Vagina (tissue), 2 donors: ENCODE results near the gene NOTCH1. TPM values are rescaled to one million over a fixed set of nuclear protein-coding genes. Genes with fewer than 3 reads are reported as not detected.

ENCODE experiments used
- DNase-seq, 2 donors: peaks; one replicate each; pipeline ENCODE4 v3.0.0-alpha.2; 2017; ENCODE audit errors: extremely low spot score in 2 of 2
- H3K27ac ChIP-seq: fragments of 200-600 bp; sonication (generic); one replicate; pipeline ENCODE4 v1.5.1; 2019
- H3K27me3 ChIP-seq: fragments of 200-600 bp; sonication (generic); one replicate; pipeline ENCODE4 v1.5.1; 2019
- H3K36me3 ChIP-seq, 2 donors: fragments of 200-600 bp; sonication (generic); one replicate each; pipeline ENCODE4 v1.5.1; 2017 to 2019
- H3K4me1 ChIP-seq: fragments of 200-600 bp; sonication (generic); one replicate; pipeline ENCODE4 v1.5.1; 2019
- H3K4me3 ChIP-seq, 2 donors: fragments of 200-600 bp; sonication (generic); 1 replicate in 1 of 2; 2 replicates in 1 of 2; pipeline ENCODE4 v1.5.1; 2016 to 2019
- H3K9me3 ChIP-seq: fragments of 200-600 bp; sonication (generic); one replicate; pipeline ENCODE4 v1.5.1; 2019
- POLR2A ChIP-seq, 2 donors: fragments of 450-650 bp; IDR thresholded peaks; one replicate each; pipeline ENCODE4 v1.6.1; 2017; ENCODE audit warnings: antibody characterized with exemption in 2 of 2, mild to moderate bottlenecking in 2 of 2, moderate library complexity in 2 of 2
- POLR2AphosphoS5 ChIP-seq, 2 donors: sonication (generic); formaldehyde crosslinking; IDR thresholded peaks; one replicate each; pipeline ENCODE4 v1.9.0; 2017; ENCODE audit warnings: antibody characterized with exemption in 2 of 2, mild to moderate bottlenecking in 2 of 2, low read depth in 1 of 2; ENCODE audit not compliant: insufficient read depth in 1 of 2
- intact Hi-C: fragments of 100-400 bp; cut with DNase I; formaldehyde crosslinking; loops from one replicate; pipeline ENCODE4 v1.15.1; 2023
- total RNA-seq: library from RNA; depleted of rRNA; stranded (reverse); fragments of >200 nt; gene quantifications from one replicate; pipeline ENCODE4 v1.2.3, GENCODE V29; 2016
- TF ChIP-seq, protein P1 (sequence below), 3 experiments: fragments of 450-650 bp in 2 of 3; fragments of 200-600 bp in 1 of 3; sonication (generic) in 1 of 3; IDR thresholded peaks; one replicate each; pipeline ENCODE4 v1.5.1; 2017 to 2019; ENCODE audit warnings: antibody characterized with exemption in 3 of 3, mild to moderate bottlenecking in 2 of 3, moderate library complexity in 2 of 3

NOTCH1 gene
- total RNA-seq, 1 donor from 2014 or later = 67.0 TPM

DNA sequence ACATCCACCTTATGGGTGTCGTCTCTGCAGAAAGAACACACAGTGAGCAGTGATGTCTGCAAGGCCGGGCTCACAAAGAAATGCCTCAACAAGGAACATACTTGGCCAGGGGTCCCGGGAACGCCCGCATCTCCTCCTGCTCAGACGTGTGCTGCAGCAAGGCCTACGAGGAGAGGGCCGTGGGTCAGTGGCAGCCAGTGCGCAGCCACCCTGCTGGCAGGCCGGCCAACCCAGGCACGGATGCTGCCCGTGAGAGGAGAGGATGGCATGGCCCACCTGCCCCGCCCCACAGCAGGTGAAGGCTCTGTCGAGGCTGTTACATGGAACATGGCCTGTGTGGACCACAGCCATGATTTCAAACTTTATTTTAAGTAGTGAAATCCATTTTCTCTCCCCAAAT, 82.3 kb downstream of the NOTCH1 start:
- no peak for TF ChIP-seq POLR2A (IDR thresholded peaks at IDR 0.05)
- TF ChIP-seq, protein P1, sequence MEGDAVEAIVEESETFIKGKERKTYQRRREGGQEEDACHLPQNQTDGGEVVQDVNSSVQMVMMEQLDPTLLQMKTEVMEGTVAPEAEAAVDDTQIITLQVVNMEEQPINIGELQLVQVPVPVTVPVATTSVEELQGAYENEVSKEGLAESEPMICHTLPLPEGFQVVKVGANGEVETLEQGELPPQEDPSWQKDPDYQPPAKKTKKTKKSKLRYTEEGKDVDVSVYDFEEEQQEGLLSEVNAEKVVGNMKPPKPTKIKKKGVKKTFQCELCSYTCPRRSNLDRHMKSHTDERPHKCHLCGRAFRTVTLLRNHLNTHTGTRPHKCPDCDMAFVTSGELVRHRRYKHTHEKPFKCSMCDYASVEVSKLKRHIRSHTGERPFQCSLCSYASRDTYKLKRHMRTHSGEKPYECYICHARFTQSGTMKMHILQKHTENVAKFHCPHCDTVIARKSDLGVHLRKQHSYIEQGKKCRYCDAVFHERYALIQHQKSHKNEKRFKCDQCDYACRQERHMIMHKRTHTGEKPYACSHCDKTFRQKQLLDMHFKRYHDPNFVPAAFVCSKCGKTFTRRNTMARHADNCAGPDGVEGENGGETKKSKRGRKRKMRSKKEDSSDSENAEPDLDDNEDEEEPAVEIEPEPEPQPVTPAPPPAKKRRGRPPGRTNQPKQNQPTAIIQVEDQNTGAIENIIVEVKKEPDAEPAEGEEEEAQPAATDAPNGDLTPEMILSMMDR (IDR thresholded peaks at IDR 0.05) = no peak
- no peak for TF ChIP-seq POLR2AphosphoS5 (IDR thresholded peaks at IDR 0.05; ENCODE audit: insufficient read depth in 1 of 2, low read depth in 1 of 2)
- no peaks in the 10 kb centered on the region for H3K4me1 ChIP-seq
- intact Hi-C loops = no loop called here
- no peak for DNase-seq
- H3K27me3 ChIP-seq = no peaks in the 10 kb centered on the region
- no peaks in the 10 kb centered on the region for H3K9me3 ChIP-seq
- H3K36me3 ChIP-seq = peaks cover 8 to 98% of the 10 kb centered on the region in 2 donors
- H3K4me3 ChIP-seq = no peak overlapping the region
- H3K27ac ChIP-seq = no peak overlapping the region

DNA sequence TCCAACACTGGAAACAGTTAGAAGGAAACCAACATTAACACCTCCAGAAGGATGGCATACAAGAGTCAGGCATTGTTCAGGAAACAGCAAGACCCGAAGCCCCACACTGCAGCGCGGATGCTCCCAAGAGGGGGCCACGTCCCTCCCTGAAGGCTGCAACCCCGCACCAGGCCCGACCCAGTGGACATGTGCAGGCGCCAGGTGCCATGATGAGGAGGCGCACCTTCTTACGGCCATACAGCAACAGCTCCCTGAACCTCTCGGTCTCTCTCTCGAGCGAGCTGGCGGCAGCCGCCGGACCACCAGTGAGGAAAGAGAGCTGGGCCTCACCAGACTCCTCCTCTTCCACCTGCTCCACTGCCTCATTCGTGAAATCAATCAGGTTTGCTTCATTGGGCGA, 83.2 kb downstream of the NOTCH1 start:
- Histone ChIP-seq H3K27ac (no peak overlapping the region), H3K9me3 (no peaks in the 10 kb centered on the region), H3K4me3 (no peak overlapping the region), H3K4me1 (no peaks in the 10 kb centered on the region), H3K36me3 (peaks cover 8 to 100% of the 10 kb centered on the region in 2 donors), H3K27me3 (no peaks in the 10 kb centered on the region)
- no peak for DNase-seq
- intact Hi-C loops = no loop called here
- TF ChIP-seq POLR2A (IDR thresholded peaks at IDR 0.05) (no peak), POLR2AphosphoS5 (IDR thresholded peaks at IDR 0.05; ENCODE audit: insufficient read depth in 1 of 2, low read depth in 1 of 2) (no peak)
- TF ChIP-seq, protein P1 (IDR thresholded peaks at IDR 0.05) = no peak

DNA sequence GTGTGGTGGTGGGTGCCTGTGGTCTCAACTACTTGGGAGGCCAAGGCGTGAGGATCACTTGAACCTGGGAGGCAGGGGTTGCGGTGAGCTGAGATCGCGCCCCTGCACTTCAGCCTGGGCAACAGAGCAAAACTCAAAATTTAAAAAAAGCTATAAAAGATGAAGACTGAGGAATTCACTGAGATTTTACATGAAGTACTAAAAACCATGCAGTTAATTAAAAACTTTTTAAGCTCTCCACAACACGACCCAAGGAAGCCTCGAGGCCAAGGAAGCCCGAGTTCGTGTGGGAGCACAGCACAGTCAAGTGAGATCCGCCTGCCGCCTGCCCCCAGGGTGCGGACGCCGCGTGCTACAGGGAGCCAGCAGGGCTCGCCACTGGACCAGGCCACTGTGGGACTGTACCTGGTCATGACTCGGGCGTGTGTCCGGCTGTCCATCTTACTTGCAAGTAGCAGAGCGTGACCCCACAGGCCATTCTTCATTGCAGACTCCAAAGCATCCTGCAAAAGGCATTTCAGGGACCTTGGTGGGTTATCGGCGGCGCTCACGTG, 85.0 kb downstream of the NOTCH1 start:
- H3K9me3 ChIP-seq = no peaks in the 10 kb centered on the region
- H3K4me1 ChIP-seq = no peaks in the 10 kb centered on the region
- TF ChIP-seq POLR2AphosphoS5 (IDR thresholded peaks at IDR 0.05; ENCODE audit: insufficient read depth in 1 of 2, low read depth in 1 of 2) (no peak), POLR2A (IDR thresholded peaks at IDR 0.05) (no peak)
- TF ChIP-seq, protein P1 (IDR thresholded peaks at IDR 0.05) = no peak
- no peak overlapping the region for H3K27ac ChIP-seq
- no peaks in the 10 kb centered on the region for H3K27me3 ChIP-seq
- no peak for DNase-seq
- peaks cover 4 to 100% of the 10 kb centered on the region in 2 donors for H3K36me3 ChIP-seq
- H3K4me3 ChIP-seq = no peak overlapping the region
- intact Hi-C loops = no loop called here

DNA sequence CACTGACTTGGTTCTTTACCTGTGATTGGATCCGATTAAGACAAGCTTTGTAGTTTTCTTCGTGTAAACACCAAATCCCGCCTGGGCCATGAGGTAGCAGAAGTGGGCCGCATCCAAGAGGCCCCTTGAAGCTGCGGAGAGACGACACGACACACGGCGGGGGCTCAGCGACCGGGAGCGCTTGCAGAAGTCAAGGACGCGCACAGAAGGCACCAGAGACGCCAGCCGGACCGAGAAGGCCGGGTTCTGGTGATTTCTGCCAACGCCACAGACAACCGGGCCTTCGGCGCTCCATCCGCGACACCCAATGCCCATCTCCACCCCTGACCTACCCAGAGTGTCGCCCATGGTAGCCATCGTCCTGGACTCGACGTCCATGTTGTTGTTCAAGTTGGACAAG, 86.4 kb downstream of the NOTCH1 start:
- H3K27ac ChIP-seq = no peak overlapping the region
- TF ChIP-seq POLR2AphosphoS5 (IDR thresholded peaks at IDR 0.05; ENCODE audit: insufficient read depth in 1 of 2, low read depth in 1 of 2) (no peak), POLR2A (IDR thresholded peaks at IDR 0.05) (no peak)
- TF ChIP-seq, protein P1 (IDR thresholded peaks at IDR 0.05) = no peak
- H3K9me3 ChIP-seq = no peaks in the 10 kb centered on the region
- peaks cover 2 to 100% of the 10 kb centered on the region in 2 donors for H3K36me3 ChIP-seq
- no peak overlapping the region for H3K4me3 ChIP-seq
- no peaks in the 10 kb centered on the region for H3K27me3 ChIP-seq
- intact Hi-C loops = no loop called here
- H3K4me1 ChIP-seq = no peaks in the 10 kb centered on the region
- DNase-seq = no peak

DNA sequence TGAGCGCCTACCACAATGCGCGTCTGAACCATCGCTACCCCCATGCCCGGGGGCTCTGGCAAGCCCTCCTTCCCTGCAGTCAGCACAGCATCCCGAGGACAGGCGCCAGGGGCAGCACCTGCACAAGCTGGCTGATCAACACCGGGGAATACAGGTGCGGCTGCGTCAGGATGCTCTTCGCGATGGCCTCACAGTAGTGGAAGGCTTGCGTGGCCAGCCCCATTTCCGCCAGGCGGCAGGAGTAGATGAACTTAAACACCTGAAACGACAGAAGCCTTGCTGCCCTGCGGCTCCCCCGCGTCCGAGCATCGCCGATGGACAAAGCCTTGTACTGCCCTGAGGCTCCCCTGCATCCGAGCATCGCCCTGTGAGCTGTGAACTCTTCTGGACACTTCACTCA, 88.5 kb downstream of the NOTCH1 start:
- no peak for DNase-seq
- Histone ChIP-seq H3K27ac (no peak overlapping the region), H3K4me3 (no peak overlapping the region), H3K9me3 (no peaks in the 10 kb centered on the region), H3K4me1 (no peaks in the 10 kb centered on the region), H3K27me3 (no peaks in the 10 kb centered on the region), H3K36me3 (peaks cover 2 to 85% of the 10 kb centered on the region in 2 donors)
- TF ChIP-seq POLR2AphosphoS5 (IDR thresholded peaks at IDR 0.05; ENCODE audit: insufficient read depth in 1 of 2, low read depth in 1 of 2) = no peak
- TF ChIP-seq POLR2A (IDR thresholded peaks at IDR 0.05) = no peak
- TF ChIP-seq, protein P1 (IDR thresholded peaks at IDR 0.05) = no peak
- intact Hi-C loops = no loop called here
